ENCODE measurements around the gene PSMB7.
A peak's percentile ranks its signal among the peaks of the same experiment; 100 is the strongest.

The PSMB7 gene

DNA sequence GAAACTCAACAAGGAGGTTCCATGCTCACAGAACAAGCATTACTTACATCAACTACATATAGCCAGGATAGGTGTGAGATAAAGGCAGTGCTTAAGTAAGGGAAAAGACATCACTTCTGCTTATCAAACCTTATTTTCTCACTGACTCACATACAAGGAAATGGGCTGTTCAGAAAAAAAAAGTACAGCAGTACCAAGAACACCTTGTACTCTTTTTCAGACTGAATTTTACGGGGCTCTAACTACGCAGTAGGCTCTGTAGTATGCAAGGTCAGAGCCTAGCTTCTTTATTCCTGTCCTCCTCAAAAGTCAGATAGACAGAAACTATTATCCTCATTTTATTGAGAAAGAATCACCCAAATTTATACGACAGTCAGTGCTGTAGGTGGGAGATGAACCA lies 5.8 kb downstream of the PSMB7 start:
- DNase-seq = no peak

DNA sequence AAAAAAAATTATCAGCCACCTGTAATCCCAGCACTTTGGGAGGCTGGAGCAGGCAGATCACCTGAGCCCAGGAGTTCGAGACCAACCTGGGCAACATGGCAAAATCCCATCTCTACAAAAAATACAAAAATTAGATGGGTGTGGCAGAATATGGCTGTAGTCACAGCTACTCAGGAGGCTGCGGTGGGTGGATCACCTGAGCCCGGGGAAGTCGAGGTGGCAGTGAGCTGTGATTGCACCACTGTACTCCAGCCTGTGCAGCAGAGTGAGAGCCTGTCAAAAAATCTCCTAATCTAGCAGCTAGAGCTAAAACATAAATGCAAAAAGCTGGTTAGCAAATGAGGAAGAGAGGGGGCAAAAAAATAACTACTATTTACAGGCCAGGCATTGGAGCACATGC lies 12.0 kb downstream of the PSMB7 start:
- DNase-seq = no peak

DNA sequence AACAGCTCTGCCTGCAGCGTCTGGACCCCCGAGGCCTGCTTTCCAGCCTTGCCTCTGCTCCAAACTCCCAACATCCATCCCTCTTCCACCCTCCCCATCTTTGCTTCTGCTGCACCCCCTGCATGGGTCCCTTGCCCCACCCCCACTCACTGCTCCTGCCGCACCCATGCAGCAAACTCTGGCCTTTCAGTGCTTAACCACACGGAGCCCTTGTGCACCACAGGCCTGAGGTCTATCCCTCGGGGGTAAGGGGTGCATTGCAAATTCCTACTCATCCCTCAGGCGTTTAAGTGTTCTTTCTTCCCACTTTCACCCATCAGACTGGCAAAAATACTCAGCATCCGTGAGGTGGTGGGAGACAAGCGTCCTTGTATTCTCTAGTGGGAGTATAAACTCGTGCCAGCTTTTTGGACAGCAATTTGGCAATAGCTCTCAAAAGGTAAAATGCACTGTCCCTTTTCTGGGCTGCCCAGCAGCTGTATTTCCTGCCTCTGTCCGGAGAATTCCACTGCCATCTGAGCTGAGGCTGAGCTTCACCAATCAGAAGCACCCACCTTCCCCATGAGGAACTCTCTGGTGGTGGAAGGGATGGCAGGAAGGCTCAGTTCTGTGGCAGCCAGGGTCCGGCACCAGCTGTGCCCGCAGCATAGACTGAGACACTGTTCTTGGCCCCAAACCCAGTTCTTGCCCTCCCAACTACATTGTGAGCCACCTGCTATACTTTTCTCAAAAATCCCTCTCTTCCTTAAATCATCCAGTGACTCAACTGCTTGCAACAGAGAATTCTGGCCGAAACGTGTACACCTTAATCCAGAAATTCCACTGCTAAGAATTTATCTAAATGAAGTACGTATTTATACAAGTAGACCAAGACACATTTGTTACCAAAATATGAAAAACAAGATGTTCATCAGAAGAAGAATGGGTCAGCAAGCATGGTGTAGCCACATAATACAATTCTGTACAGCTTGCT lies 15.0 kb downstream of the PSMB7 start:
- DNase-seq = no peak

DNA sequence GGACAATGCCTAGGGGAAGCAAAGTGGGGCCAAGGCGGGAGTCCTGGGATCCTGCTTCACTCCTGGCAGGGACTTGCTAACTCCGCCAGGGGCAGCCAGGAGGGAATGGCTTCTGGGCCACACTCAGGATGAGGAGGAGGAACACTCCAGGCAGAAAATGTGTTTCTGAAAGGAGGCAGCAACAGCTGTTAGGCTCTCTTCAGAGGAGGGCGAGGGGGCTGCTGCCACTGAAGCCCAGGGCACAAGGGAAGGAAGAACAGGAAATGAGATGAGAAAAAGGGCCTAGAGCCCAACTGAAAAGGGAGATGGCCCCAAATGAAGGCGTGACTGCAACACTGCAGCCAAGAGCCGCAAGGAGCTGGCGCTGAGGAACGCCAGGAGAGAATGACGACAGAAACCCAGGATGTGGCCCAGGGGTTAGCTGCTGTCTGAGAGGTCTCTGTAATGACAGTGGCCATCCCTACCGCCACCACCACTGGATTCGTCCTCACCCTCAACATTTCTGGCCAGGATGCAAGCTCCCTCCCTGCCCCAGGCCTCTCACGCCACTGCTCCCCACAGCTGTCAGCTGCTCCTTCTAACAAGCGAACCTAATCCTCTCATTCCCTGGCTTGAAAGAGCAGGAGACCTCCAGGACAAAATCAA lies 15.8 kb downstream of the PSMB7 start:
- no peak for DNase-seq

DNA sequence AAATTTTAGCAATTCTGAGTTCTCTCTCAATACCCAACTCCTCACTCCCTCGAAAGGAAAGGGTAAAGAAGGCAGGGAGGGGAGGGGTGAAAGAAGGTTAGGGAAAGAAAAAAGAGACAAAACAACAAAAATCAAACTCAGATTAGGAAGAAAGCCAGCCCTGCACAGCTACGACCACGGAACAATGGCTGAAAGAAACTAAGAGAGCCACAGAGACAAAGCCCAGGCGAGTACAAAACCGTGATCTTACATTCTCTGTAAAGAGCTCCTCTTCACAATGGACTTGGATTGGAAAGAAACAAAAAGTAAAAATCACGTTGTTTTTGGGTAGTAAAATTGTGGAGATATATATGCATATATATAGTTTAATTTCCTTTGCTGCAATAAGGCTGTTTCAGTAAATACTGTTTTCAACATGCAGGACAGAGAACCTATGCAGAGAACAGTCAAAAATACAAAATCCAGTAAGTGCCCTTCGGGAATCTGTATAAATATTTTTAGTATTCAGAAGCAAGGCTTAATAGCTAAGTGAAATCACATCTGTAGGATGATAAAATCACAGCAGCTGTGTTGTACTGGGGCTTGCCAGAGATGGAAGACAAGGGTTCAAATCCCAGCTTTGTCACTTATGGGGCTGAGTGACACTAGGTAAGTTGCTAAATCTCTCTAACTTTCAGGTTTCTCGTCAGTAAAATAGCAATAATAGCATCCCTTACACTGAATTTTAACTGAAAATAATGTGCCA lies 16.9 kb downstream of the PSMB7 start:
- no peak for DNase-seq

DNA sequence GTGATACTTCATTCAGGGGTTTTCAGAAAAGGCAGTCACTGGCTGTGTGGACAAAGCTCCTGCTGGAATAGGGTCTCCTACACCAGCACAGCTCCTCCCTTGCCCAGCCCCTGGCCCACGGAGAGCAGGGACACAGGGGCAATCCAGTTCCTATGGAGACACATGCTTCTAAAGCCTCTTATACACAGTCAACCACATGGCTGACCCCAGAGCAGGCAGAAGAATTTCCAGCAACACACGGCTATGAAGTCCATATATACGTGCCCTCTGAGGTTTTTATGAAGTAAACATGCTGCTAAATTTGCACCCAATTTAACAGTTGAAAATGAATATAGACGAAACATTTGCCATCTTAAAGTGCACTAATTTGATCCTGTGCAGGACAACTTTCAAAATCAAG lies 19.4 kb downstream of the PSMB7 start:
- no peak for DNase-seq

DNA sequence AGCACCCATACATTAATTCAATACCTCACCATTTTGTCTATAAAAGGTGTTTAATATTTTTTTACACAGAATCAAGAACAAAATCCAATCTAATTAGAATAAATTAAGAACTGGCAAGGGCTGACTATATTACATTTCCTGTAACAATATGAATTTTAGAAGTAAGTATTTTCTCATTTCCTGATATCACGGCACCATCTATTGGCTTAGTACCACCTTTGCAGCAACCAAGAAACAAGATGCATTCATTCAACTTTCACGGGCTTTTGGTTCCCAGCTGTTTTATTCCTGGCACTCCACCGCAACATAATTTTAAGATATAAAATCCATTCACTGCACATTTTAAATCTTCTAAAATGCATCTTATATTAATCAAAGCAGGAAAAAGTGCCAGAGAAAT lies 20.6 kb downstream of the PSMB7 start:
- no peak for DNase-seq

DNA sequence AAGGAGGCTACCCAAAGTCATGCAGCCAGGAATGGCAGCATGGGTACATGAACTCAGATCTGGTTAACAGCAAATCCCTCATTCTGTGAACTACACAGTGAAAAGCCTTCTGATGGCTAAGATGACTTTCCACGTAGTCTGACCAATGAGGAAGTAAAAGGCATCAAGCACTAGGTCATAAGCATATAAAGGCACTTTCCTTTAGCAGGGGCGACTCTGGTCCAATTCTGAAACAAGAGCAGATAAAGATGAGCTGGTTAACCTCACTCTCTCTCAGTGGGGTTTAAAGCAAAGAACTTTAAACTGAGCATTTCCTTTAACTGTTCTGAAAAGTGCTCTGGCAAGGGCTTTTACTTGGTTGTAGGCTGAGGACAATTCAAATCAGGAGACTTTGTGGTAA lies 21.1 kb downstream of the PSMB7 start:
- no peak for DNase-seq

DNA sequence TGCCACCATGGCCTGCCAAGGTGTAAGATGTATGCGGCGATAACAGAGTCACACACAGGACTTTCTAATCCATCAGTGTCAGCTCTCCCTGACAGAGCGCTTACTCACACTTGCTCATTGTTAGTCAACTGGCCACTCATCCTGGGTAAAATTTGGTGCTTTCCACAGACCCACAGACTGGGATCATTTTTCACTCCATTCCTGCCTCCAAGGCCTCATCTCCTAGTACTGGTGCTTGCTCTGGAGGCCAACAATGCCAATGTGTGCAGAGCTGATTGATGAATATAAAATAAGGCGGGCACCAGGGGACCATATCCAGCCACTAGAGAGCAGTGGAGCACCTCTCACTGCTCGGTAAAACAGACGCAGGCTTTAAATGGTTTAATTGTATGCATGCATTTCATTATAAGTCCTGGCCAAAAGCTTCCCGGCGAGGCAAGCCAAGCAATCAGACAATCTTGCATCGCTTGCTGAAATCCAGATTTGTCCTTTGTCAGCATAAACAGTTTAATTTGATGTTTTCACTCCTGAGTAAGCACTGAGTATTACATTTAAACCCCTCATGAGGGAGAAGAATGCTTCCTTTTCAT lies 22.3 kb downstream of the PSMB7 start:
- DNase-seq = no peak

DNA sequence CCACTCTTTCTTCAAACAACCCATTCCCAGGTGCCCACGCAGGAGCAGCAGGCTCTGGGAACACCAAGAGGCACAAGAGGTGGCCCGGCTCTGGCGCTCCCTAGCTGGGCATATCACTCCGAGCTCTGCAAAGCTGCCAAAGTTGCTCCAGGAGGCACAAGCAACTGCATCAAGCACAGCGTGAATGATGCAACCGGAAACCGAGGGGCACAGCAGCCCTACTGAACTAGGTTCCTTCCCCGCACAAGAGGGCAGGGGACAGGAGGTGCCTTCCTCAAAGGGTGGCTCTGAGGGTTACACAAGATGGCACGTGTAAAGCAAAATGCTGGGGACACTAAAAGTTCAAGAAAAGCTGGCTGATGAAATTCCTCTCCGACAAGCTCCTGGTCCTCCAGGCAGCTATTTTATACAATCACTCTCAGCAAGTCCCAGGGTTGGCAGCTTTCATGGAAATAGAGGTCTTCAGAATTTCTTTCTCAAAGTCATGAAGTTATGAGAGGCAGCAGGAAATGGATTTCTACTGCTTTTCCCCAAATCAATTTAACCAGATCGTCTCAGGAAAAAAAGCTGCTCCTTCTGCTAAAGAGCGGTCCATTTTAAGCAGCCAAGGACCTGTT lies 22.9 kb downstream of the PSMB7 start:
- DNase-seq = no peak

DNA sequence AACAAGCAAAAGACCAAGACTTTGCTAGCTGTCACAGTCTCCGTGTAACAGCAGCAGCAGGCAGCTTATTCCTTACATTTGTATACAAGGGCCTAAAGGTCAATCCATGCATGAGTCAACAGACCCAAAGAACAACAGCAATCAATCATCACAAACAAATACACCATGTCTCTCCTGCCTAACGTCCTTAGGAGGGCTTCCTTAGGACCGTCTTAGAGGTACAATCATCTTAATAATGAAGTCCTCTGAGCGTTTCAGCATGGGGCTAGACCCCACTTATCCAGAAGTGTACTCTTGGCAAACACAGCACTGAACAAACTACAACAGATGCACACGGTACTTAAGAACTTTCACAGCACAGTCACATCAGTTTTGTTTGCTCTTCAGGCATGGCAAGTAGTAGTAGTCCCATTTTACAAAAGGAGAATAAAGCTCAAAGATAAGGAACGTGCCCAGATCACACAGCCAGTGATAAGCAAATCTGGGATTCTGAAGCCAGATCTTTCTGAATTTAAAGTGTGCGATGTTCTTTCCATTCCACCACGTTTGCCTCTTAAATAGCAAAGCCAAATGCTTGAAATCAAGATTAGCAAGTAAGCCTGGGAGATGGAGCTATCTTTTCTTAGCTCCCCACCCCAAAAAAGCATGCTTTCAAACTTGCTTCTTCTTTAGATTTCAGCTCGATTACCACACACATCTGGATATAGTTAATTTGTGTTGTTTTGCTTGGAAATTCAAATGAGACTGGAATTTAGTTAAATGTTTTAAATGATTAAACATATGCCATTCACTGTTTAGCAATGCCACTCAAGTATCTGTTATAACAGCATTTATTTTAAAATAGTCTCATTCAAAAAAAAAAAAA lies 24.2 kb downstream of the PSMB7 start:
- peak; percentile 50 for DNase-seq

DNA sequence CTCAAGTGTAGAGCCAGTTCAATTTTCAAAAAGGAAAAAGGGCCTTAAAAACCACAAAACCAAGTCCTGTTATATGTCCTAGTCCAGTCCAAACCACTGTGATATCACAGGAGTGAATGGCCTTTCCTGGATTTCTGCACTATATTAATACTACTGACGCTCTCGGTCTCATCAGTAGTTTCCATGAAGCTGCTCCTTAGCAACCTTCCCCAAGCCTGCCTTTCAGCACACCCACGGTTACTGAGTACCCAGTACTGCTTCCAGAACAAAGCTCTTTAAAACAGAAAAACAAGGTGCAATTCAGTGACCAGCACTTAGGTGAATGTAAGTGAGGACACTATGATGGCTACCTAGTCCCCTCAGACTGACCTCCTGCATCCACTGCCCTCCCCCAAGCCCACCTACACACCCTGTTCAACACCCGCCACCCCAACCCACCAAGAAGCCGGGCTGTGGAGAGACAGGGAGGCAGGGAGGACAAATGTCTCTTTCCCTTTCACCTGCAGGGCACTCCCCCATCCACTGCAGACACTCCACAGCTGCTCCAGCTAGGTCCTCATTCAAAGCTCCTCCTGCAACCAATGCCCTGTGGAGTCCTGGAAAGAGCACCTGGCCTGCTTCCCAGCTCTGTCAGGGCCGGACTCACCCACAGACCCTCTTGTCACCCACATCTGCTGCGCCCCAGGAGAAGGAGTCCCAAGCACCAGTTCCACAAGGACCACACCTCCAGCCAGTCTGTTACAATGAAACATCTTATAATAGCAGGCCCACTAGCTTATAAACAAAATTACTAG lies 25.9 kb downstream of the PSMB7 start:
- DNase-seq = no peak

DNA sequence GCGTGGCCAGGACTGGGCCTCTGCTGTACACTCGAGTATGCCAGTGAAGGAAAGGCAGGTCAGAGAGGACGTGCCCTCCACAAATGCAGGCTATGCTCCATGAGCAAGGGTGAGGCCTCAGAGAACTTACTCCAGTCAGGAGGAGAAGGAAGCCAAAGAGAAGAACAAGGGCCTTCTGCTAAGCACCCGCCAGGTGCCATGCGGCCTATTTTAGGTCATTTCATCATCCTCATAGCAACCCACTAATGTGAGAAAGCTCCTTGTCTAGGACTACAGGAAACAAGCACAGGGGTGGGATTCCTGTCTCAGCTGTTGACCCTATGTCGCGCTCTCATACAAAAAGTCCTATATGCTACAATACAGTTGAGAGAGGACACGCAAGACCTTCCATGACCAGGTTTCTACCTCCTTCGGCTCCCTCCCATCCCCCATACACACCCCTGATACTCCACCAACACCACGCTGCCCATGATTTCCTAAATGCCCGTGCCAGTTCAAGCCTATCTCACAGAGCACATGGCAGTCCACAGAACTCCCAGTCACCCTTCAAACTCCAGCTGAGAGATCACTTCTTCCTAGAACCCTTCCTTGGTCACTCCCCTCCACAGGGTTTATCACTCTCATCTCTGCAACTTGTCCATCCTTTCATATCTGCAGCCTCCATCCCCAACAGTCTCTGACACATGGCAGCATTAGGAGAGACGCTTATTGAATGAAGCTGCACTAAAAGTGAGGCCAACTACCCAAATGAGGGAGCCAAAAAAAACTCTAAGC lies 26.8 kb downstream of the PSMB7 start:
- DNase-seq = no peak

DNA sequence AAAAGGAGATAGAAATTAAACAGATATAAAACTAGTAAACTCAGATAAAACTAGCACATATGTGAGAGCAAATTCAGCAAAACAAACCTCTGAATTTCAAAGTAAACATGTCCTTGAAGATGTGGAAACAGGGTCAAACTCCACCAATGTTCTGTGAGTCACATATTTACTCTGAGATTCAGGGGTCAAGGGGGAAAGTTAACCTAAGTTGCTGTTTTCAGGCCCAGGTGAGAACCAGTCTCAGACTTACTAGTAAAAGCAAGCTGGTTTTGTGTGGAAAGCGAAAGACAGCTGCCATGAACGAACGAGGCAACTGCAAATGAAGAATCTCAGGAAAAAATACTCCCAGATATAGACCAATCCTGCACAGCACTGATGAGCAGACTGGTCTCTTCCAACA lies 29.0 kb downstream of the PSMB7 start:
- no peak for DNase-seq

DNA sequence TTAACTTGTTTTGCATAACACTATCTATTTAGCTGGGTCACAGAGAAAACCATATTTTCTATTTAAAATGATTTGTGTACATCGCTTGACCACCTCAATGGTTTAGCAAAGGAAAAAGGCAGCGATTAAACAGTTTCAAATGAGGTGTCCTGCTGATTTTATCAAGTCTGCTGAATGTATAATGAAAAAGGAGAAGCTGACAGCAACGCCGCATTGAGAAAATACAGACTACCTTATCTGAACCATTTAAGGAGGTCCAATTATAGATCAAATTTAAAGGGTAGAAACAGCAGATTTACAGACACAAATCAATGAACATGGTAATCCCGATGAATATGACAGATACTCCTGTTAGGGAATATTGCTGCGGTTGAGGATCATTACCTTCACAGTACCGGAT lies 29.6 kb downstream of the PSMB7 start:
- DNase-seq = no peak

DNA sequence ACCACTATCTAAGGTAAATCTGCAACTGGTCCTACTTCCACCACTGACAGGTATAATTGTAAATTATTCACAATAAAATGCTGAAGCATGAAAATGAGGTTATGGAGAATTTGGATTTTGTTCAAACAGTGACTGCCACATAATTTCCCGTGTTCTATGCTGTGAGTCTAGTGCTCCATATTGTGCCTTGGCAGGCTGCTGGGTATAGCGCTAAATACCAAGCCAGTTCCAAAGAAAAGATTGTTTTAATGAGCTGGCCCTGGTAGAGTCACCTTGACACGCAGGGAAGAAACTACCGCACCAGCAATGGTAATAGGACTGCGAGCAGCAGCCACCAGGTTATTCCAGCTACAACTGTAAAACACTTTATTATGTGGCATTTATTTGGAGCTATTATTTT lies 30.4 kb downstream of the PSMB7 start:
- no peak for DNase-seq

DNA sequence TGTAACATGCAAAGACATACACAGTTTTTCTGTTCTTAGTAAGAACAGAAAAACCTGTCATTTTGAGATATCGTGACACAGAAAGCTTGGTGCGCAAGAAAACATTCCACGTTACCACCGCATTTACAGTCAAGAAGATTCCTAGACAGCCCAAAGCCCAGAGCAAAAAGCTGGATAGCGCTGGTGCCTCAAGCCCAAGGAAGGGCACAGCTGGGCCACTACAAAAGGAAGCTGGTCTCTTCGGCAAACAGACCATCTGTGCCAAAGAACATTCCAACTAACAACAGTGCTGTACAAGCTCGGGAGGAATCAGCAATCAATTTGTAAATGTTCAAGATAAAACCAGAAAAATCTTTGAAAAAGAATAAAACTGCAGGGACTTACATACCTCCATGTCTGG lies 31.0 kb downstream of the PSMB7 start:
- no peak for DNase-seq

DNA sequence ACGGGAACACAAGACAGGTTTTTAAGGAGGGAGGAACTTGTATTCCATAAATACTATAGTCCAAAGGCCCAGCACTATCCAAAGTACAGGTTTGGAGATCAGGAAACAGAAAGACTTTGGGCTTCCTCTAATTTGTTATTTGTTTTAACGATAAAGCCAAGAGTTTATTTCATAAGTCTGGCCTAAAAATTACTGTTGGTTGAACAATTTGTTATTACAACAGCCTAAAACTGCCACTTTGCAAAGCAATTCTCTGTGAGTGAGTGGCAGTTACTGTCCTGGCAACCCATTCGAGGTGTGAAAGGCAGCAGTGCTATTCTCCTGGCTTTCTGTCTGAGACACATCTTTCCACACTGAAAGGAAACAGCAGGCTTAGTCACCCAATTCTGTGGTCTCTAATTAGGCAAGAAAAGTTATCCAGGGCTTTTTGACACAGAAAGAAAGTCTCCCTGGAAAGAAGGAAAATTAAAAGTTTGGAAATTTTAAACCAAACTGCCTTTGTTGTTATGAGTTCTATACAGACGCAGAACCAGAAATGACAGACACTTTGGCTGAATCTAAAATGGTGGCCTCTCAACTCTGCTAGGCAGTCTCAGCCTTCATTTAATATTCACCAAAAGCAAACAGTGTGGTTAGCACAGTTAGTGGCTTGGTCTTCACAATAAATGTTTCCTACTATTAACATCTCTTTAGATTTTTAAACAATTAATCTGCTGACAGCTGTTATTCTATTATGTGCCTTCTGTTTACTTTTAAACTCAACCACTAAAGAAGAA lies 33.9 kb downstream of the PSMB7 start:
- no peak for DNase-seq
